Ovary (tissue), 9 donors: Measurements from ENCODE around the gene GNAT2. TPM values are rescaled to one million over a fixed set of nuclear protein-coding genes. Genes with fewer than 3 reads are reported as not detected.

Source experiments
- DNase-seq, 5 donors: peaks; one replicate each; pipeline ENCODE4 v3.0.0-alpha.2; 2019 to 2020
- H3K27ac ChIP-seq, 2 donors: fragments of 200-600 bp; one replicate each; pipeline versions ENCODE4 v1.5.1 to v1.8.0; 2019 to 2022
- H3K27me3 ChIP-seq: fragments of 200-600 bp; one replicate; pipeline ENCODE4 v1.8.0; 2022
- H3K36me3 ChIP-seq: fragments of 200-600 bp; sonication (generic); one replicate; pipeline ENCODE4 v1.5.1; 2019
- H3K4me1 ChIP-seq: one replicate; pipeline ENCODE4 v1.8.1; 2013; ENCODE audit warnings: mild to moderate bottlenecking, moderate library complexity; ENCODE audit not compliant: insufficient read depth
- H3K4me3 ChIP-seq: fragments of 200-600 bp; sonication (generic); one replicate; pipeline ENCODE4 v1.5.1; 2017
- H3K9me3 ChIP-seq, 2 donors: fragments of 200-600 bp in 1 of 2; sonication (generic) in 1 of 2; one replicate each; pipeline versions ENCODE4 v1.5.1 to v1.8.1; 2013 to 2019; ENCODE audit warnings: mild to moderate bottlenecking in 1 of 2, moderate library complexity in 1 of 2
- EP300 ChIP-seq: sonication (generic); formaldehyde crosslinking; IDR thresholded peaks from one replicate; pipeline ENCODE4 v1.6.1; 2017; ENCODE audit warnings: antibody characterized with exemption
- POLR2A ChIP-seq: fragments of 450-650 bp; IDR thresholded peaks from one replicate; pipeline ENCODE4 v1.6.1; 2017; ENCODE audit warnings: antibody characterized with exemption, mild to moderate bottlenecking, moderate library complexity
- WGBS, 3 donors: extraction: QIAGEN DNeasy Blood & Tissue Kit in 1 of 3; methylation state at CpG; one replicate each; pipeline versions ENCODE4 v1.1.5 to v1.1.7; 2013 to 2017; 5-methylcytosine and 5-hydroxymethylcytosine counted together
- intact Hi-C, 4 donors: fragments of 100-400 bp; cut with DNase I; formaldehyde crosslinking; loops; one replicate each; pipeline versions ENCODE4 v1.11.0 to v1.15.1; 2022 to 2023
- polyA plus RNA-seq, 2 donors: library from polyadenylated mRNA; stranded (reverse); fragments of 200-250 nt in 1 of 2; fragments of 350-450 nt in 1 of 2; fragmentation: Illumina TruSeq in 1 of 2; extraction: RNeasy Lipid Tissue Mini Kit (QIAGEN cat#74804) in 1 of 2; gene quantifications; one replicate each; pipeline ENCODE4 v1.2.3, GENCODE V29; 2013 to 2014
- total RNA-seq, 7 donors: library from RNA; depleted of rRNA in 2 of 7; stranded (reverse); fragments of >200 nt in 2 of 7; fragmentation: NEBNext Ultra II Directional in 3 of 7; extraction: Animal tissue kit (Norgen Biotek cat#: 25700) in 3 of 7; gene quantifications; one replicate each; pipeline versions ENCODE4 v1.1.0 to v1.2.4, GENCODE V29; 2016 to 2023
- TF ChIP-seq, protein P1 (sequence below), 3 donors: fragments of 450-650 bp in 2 of 3; fragments of 200-600 bp in 1 of 3; IDR thresholded peaks; one replicate each; pipeline versions ENCODE4 v1.5.1 to v1.8.0; 2016 to 2022; ENCODE audit warnings: antibody characterized with exemption in 3 of 3, mild to moderate bottlenecking in 1 of 3
- donor health status: DM: no; HTN: no; CAD: no; lungs with moderate emphysema.
- donor health status: DM: no; HTN: no; CAD: no.
- donor health status: Bipolar disorder and iron deficiency.
- donor health status: DM: yes; HTN: yes; CAD: no.
- donor health status: DM: no; HTN: no; CAD: no.
- donor health status: DM: yes; HTN: yes; CAD: no.

Gene GNAT2
- total and polyA plus RNA-seq, 9 donors = not detected

DNA sequence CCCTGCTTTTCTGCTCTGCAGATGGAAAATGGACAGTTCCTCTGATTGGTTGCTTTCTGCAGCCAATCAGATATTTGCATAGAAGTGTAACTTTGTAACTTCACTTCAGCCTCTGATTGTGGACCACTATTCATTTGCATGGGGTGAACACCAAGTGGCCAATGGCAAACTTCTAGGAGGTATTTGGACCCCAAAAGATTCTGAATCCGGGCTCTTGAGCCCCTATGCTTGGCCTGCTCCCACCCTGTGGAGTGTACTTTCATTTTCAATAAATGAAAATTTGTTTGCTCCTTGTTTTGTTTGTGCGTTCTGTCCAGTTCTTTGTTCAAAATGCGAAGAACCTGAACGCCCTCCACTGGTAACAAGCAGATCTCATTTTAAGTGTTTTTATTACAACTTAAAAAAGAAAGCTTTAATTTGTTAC, 30.1 kb upstream of the GNAT2 start:
- peak overlapping the region; percentile 15 for H3K4me3 ChIP-seq
- H3K4me1 ChIP-seq = peaks cover 2% of the 10 kb centered on the region
- 4 to 14% (median 6%) methylated on average over 4 of the region's 4 CpGs for WGBS, 3 donors
- TF ChIP-seq EP300 (no peak), POLR2A (no peak)
- TF ChIP-seq, protein P1, sequence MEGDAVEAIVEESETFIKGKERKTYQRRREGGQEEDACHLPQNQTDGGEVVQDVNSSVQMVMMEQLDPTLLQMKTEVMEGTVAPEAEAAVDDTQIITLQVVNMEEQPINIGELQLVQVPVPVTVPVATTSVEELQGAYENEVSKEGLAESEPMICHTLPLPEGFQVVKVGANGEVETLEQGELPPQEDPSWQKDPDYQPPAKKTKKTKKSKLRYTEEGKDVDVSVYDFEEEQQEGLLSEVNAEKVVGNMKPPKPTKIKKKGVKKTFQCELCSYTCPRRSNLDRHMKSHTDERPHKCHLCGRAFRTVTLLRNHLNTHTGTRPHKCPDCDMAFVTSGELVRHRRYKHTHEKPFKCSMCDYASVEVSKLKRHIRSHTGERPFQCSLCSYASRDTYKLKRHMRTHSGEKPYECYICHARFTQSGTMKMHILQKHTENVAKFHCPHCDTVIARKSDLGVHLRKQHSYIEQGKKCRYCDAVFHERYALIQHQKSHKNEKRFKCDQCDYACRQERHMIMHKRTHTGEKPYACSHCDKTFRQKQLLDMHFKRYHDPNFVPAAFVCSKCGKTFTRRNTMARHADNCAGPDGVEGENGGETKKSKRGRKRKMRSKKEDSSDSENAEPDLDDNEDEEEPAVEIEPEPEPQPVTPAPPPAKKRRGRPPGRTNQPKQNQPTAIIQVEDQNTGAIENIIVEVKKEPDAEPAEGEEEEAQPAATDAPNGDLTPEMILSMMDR (IDR thresholded peaks at IDR 0.05) = peak; percentile 34 to 63 (median 63)
- H3K27ac ChIP-seq = peak overlapping the region in 1 of 2 donors; percentile 64
- no peaks in the 10 kb centered on the region for H3K36me3 ChIP-seq
- DNase-seq = peak in 3 of 5 donors; percentile 21 to 34 (median 25)
- H3K27me3 ChIP-seq = no peaks in the 10 kb centered on the region
- no peaks in the 10 kb centered on the region for H3K9me3 ChIP-seq
- intact Hi-C loops = loop anchor here in 1 of 4 donors (10.0 kb wide), 1 partner anchor 335 kb away; the partner anchor contains the start of gene AHCYL1

DNA sequence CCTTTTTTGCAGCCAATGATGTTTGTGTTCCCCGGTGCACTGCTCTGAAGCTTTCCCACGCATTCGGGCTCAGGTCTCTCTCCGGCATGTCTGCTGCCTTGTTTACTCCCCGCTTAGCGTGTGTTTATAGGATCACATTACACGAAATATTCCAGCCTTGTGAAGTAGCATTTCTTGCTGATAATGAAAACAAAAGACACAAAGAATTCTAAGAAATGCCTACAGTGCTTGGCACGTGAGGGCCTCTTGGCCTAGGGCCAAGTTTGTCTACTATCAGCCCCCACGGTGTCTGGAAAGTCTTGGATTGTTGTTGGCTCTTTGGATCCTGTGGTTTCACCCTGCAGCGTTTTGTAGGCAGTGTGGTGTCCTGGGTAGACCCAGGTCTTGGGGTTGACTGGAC, 25.3 kb upstream of the GNAT2 start:
- H3K9me3 ChIP-seq = no peaks in the 10 kb centered on the region
- H3K27ac ChIP-seq = no peak overlapping the region
- no peaks in the 10 kb centered on the region for H3K36me3 ChIP-seq
- no peak overlapping the region for H3K4me3 ChIP-seq
- TF ChIP-seq, protein P1 (IDR thresholded peaks at IDR 0.05) = no peak
- TF ChIP-seq EP300 (no peak), POLR2A (no peak)
- no peaks in the 10 kb centered on the region for H3K27me3 ChIP-seq
- WGBS, 3 donors = no CpG with 5 or more reads among the region's 10 CpGs
- intact Hi-C loops = loop anchor here (5.0 to 10.0 kb wide), 4 partner anchors 97 to 340 kb away; partner anchors contain the start of genes AHCYL1 (in 2 of the 4) and GNAI3 (in 2 of the 4)
- DNase-seq = peak in 4 of 5 donors; percentile 24 to 70 (median 34)
- no peaks in the 10 kb centered on the region for H3K4me1 ChIP-seq

DNA sequence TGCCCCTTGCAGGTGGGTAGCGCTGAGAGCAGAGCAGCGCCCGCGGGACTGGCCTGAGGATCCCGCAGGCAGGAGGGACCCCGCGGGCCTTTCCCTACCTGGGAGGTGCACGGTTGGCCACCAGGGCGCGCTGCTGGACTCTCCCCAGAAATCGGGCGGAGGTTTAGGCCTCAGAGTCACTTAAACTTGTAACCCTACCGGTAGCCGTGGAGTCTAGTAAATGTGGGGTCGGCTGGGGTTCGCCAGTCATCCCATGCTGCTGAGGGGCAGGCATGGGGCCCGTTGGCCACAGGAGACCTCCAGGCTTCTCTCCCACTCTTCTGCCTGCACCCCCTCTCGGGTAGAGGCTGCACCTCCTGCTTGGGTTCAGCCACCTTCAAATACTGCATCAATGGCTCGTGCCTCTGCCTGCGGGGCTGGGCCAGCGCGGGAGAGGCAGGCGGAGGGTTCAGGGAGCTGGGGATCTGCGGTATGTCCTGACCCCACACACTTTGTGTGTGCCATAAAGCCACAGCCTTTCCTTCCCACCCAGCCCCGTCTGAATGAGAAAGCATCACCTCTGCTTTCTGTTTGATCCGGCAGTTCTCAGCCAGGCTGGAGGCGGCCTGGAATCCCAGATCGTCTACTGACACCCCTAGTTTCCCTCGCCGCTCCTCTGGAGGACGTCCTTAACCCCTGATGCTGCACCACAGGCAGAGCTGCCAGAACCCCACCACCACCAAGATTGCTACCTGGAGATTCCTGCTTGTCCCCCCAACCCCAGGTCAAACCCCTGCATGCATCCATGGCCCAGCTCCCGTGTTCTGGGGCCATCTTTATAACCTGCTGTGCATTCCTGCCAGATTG, 24.2 kb upstream of the GNAT2 start:
- H3K4me1 ChIP-seq = no peaks in the 10 kb centered on the region
- no peaks in the 10 kb centered on the region for H3K9me3 ChIP-seq
- H3K27me3 ChIP-seq = no peaks in the 10 kb centered on the region
- H3K27ac ChIP-seq = peak overlapping the region in 1 of 2 donors; percentile 35
- intact Hi-C loops = loop anchor here (2.0 to 10.0 kb wide), 5 partner anchors 96 to 341 kb away; partner anchors contain the start of genes AHCYL1 (in 2 of the 4) and GNAI3 (in 2 of the 4)
- H3K4me3 ChIP-seq = no peak overlapping the region
- H3K36me3 ChIP-seq = no peaks in the 10 kb centered on the region
- no peak for TF ChIP-seq POLR2A
- TF ChIP-seq, protein P1 (IDR thresholded peaks at IDR 0.05) = peak; percentile 63 to 87 (median 71)
- DNase-seq = peak; percentile 75 to 92 (median 88)
- 36 to 46% (median 39%) methylated on average over 32 of the region's 32 CpGs for WGBS, 3 donors

DNA sequence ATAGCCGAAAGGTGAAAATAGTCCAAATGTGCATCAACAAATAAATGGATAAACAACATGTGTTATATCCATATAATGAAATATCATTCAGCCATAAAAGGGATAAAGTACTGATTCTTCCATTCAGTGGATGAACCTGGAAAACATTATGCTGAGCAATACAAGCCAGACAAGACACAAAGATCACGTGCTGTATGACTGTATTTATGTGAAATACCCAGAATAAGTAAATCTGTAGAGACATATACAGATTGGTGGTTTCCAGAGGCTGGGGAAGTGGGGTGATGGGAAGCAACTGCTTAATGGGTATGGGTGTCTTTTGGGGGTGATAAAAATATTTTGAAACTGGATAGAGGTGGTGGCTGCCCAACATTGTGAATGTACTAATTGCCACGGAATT, 23.2 kb upstream of the GNAT2 start:
- Histone ChIP-seq H3K27ac (no peak overlapping the region), H3K9me3 (no peaks in the 10 kb centered on the region), H3K4me1 (no peaks in the 10 kb centered on the region), H3K27me3 (no peaks in the 10 kb centered on the region), H3K36me3 (no peaks in the 10 kb centered on the region), H3K4me3 (no peak overlapping the region)
- DNase-seq = no peak
- no peak for TF ChIP-seq EP300
- TF ChIP-seq, protein P1 (IDR thresholded peaks at IDR 0.05) = no peak
- no peak for TF ChIP-seq POLR2A
- intact Hi-C loops = loop anchor here (2.0 to 10.0 kb wide), 5 partner anchors 95 to 342 kb away; partner anchors contain the start of genes AHCYL1 (in 2 of the 4) and GNAI3 (in 2 of the 4)
- 67 to 88% (median 85%) methylated on average over 3 of the region's 3 CpGs for WGBS, 3 donors
